Astrocyte (in vitro differentiated cells and primary cell): Measurements from ENCODE around the gene VPS8.

Experiments used
- EZH2 ChIP-seq: IDR thresholded peaks from 2 replicates; pipeline ENCODE4 v1.6.1; 2012; ENCODE audit warnings: mild to moderate bottlenecking, low read length, inconsistent platforms; ENCODE audit not compliant: insufficient read depth
- TF ChIP-seq, protein P1 (sequence below): IDR thresholded peaks from 2 replicates; pipeline ENCODE4 v1.5.1; 2011; ENCODE audit warnings: low read depth, mild to moderate bottlenecking, inconsistent platforms, low read length, moderate library complexity; ENCODE audit not compliant: insufficient read depth

DNA sequence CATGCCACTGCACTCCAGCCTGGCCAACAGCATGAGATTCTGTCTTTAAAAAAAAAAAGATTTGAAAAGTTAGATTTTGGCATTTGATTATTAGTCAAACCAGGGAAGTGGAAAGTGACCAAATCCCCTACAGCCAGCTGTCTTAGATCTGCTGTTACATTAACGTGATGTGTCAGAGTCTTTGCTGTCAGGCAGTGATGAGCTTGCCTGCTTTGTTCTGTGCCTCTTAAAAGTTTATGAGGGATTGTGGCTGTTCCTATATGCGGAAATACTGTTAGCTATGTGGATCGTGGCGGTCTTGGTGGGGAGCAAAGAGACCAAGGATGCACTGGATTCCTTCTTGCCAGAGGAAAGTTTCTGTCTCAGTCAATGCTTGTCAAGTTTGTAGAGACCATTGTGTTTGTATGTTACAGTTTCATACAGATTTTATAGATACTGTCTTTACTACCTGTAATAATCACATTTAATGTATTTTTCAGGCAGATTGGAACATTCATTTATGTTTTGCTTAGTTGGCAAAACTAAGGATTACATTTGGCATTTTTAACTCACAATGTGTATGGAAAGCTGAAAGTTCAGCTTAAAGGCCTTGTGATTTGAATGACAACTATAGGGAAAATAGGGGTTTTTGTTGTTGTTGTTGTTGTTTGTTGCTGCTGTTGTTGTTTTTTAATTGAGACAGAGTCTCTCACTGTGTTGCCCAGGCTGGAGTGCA lies 137.4 kb downstream of the VPS8 start:
- TF ChIP-seq, protein P1, sequence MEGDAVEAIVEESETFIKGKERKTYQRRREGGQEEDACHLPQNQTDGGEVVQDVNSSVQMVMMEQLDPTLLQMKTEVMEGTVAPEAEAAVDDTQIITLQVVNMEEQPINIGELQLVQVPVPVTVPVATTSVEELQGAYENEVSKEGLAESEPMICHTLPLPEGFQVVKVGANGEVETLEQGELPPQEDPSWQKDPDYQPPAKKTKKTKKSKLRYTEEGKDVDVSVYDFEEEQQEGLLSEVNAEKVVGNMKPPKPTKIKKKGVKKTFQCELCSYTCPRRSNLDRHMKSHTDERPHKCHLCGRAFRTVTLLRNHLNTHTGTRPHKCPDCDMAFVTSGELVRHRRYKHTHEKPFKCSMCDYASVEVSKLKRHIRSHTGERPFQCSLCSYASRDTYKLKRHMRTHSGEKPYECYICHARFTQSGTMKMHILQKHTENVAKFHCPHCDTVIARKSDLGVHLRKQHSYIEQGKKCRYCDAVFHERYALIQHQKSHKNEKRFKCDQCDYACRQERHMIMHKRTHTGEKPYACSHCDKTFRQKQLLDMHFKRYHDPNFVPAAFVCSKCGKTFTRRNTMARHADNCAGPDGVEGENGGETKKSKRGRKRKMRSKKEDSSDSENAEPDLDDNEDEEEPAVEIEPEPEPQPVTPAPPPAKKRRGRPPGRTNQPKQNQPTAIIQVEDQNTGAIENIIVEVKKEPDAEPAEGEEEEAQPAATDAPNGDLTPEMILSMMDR: no peak
- no peak for TF ChIP-seq EZH2
